ENCODE results near the gene METTL1. TPM values are rescaled to one million over a fixed set of nuclear protein-coding genes. Genes with fewer than 3 reads are reported as not detected.
A peak's percentile ranks its signal among the peaks of the same experiment; 100 is the strongest.

METTL1 gene
- total and polyA plus RNA-seq, 9 of the 15 experiments (the other 6 are each of a cell fraction or from before 2014, with no cell fraction given), result 12.6 to 65.9 (median 39.2) TPM

GRCh38 chr12:57751788-57752667 is 19.9 kb downstream of the METTL1 start, which contains the start of gene CDK4 (continued):
- no peak for TF ChIP-seq CHD7 (IDR thresholded peaks at IDR 0.05; ENCODE audit: low read depth, low read length)
- TF ChIP-seq ESRRA (IDR thresholded peaks at IDR 0.05; ENCODE audit: borderline replicate concordance, low read depth), result peak; percentile 83; the same call in 1 of the 2 replicates
- 0 out of 2 replicates have a peak, but pooled peaks have one; percentile 40 for TF ChIP-seq SMARCC2 (IDR thresholded peaks at IDR 0.05; ENCODE audit: low read depth)
- no peak for TF ChIP-seq YBX1 (IDR thresholded peaks at IDR 0.05)
- TF ChIP-seq CSDE1 (IDR thresholded peaks at IDR 0.05), result no peak
- TF ChIP-seq IRF2 (CRISPR knock-in tag; IDR thresholded peaks at IDR 0.05), result no peak
- TF ChIP-seq FOXM1 (IDR thresholded peaks at IDR 0.05; ENCODE audit: low read depth), result 0 out of 2 replicates have a peak, but pooled peaks have one; percentile 1
- no peak for TF ChIP-seq FOXM1 (CRISPR knock-in tag; IDR thresholded peaks at IDR 0.05; ENCODE audit: low read depth)
- TF ChIP-seq RUNX1 (IDR thresholded peaks at IDR 0.05; ENCODE audit: low read depth), result no peak
- peak; percentile 84 for TF ChIP-seq TBP (optimal IDR thresholded peaks at IDR 0.05; ENCODE audit: low read depth, low read length)
- TF ChIP-seq, protein P1, sequence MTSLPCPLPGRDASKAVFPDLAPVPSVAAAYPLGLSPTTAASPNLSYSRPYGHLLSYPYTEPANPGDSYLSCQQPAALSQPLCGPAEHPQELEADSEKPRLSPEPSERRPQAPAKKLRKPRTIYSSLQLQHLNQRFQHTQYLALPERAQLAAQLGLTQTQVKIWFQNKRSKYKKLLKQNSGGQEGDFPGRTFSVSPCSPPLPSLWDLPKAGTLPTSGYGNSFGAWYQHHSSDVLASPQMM (CRISPR knock-in tag; IDR thresholded peaks at IDR 0.05), result no peak
- peak; percentile 5; the same call in 1 of the 2 replicates for TF ChIP-seq BCOR (IDR thresholded peaks at IDR 0.05)
- TF ChIP-seq ZNF184 (CRISPR knock-in tag; IDR thresholded peaks at IDR 0.05), result no peak
- peak in 1 of 2 experiments; percentile 91; a peak in 2 of 4 replicates for TF ChIP-seq KDM4B (IDR thresholded peaks at IDR 0.05; ENCODE audit: borderline replicate concordance in 2 of 2, low read depth in 1 of 2)

All from K562 (cell line).